Measurements from ENCODE around the gene SLC9A9.

- TF ChIP-seq CTCF (IDR thresholded peaks at IDR 0.05; ENCODE audit: poor library complexity): no peak
- no peak for TF ChIP-seq EZH2phosphoT487 (IDR thresholded peaks at IDR 0.05; ENCODE audit: low read depth, severe bottlenecking, unreplicated experiment)
These were observed 37.4 kb downstream of the SLC9A9 start for GRCh38 chr3:143810953-143811265.
